Measurements from ENCODE around the gene UBALD2.

DNA sequence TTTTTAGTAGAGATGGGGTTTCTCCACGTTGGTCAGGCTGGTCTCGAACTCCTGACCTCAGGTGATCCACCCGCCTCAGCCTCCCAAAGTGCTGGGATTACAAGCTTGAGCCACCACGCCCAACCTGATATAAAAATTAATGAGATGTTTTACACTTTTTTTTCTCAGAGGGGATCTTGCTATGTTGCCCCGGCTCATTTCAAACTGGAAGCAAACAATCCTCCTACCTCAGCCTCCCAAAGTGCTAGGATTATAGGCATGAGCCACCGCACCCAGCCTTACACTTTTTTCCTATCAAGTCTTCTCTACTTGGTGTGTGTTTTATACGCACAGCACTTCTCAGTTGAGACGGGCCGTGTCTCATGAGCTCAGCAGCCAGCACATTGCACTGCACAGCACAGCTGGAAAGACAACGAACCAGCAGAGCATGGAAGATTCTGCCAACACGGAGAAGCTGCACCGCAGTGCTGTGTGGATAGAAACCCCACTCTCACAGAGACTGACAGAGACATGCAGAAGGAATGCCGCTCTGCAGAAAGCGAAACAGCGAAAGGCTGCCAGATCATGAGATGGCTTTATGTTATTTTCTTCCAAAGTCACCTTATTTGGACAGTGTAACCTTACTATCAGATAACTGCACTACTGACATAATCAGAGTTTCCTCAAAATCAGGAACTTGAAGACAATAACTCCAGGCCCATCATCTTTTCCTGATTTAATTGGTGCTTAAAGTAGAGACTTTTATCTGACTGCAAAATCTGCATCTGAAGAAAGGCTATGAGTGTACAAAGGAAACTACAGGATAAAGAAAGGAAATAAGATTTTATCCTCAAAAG lies 49.5 kb downstream of the UBALD2 start:
- TF ChIP-seq, protein P1, sequence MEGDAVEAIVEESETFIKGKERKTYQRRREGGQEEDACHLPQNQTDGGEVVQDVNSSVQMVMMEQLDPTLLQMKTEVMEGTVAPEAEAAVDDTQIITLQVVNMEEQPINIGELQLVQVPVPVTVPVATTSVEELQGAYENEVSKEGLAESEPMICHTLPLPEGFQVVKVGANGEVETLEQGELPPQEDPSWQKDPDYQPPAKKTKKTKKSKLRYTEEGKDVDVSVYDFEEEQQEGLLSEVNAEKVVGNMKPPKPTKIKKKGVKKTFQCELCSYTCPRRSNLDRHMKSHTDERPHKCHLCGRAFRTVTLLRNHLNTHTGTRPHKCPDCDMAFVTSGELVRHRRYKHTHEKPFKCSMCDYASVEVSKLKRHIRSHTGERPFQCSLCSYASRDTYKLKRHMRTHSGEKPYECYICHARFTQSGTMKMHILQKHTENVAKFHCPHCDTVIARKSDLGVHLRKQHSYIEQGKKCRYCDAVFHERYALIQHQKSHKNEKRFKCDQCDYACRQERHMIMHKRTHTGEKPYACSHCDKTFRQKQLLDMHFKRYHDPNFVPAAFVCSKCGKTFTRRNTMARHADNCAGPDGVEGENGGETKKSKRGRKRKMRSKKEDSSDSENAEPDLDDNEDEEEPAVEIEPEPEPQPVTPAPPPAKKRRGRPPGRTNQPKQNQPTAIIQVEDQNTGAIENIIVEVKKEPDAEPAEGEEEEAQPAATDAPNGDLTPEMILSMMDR (optimal IDR thresholded peaks at IDR 0.05 in 1 of 3, IDR thresholded peaks at IDR 0.05 in 1 of 3, conservative IDR thresholded peaks at IDR 0.05 in 1 of 3; ENCODE audit: extremely low read depth in 1 of 3, insufficient read depth in 2 of 3, low read length in 3 of 3), result no peak
- TF ChIP-seq EZH2 (IDR thresholded peaks at IDR 0.05; ENCODE audit: low read length), result no peak

All from keratinocyte (primary cell).